ENCODE measurements around the gene SIGLEC7.

SIGLEC7 gene

DNA sequence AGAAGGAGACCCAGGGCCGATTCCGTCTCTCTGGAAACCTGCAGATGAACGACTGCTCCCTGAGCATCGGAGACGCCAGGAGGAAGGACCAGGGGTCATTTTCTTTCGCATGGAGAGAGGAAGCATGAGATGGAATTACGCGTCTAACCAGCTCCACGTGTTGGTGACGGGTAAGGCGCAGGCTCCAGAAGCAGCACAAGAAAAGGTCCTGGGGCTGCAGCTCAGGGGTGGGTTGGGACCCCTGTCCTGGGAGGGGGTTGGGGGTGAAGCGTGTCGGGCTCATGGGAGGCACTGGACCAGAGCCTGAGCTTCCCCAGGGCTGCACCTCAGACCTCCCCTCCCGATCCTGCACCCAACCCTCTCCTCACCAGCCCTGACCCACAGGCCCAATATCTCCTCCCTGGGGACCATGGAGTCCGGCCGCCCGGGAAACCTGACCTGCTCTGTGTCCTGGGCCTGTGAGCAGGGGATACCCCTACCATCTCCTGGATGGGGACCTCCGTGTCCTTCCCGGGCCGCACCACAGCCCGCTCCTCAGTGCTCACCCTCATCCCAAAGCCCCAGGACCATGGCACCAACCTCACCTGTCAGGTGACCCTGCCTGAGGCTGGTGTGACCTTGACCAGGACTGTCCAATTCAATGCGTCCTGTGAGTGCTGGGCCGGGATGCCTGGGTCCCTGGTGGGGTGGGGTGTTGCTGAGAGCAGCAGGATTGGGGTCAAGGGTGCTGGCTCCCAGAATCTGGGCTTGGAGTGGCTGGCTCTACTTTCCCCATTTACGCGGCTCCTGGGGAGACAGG, 43.2 kb downstream of the SIGLEC7 start:
- no peak for DNase-seq (ENCODE audit: extremely low read depth, low read depth)
- TF ChIP-seq, protein P1, sequence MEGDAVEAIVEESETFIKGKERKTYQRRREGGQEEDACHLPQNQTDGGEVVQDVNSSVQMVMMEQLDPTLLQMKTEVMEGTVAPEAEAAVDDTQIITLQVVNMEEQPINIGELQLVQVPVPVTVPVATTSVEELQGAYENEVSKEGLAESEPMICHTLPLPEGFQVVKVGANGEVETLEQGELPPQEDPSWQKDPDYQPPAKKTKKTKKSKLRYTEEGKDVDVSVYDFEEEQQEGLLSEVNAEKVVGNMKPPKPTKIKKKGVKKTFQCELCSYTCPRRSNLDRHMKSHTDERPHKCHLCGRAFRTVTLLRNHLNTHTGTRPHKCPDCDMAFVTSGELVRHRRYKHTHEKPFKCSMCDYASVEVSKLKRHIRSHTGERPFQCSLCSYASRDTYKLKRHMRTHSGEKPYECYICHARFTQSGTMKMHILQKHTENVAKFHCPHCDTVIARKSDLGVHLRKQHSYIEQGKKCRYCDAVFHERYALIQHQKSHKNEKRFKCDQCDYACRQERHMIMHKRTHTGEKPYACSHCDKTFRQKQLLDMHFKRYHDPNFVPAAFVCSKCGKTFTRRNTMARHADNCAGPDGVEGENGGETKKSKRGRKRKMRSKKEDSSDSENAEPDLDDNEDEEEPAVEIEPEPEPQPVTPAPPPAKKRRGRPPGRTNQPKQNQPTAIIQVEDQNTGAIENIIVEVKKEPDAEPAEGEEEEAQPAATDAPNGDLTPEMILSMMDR (IDR thresholded peaks at IDR 0.05; ENCODE audit: low read depth, low read length, missing control alignments): no peak
- no peak overlapping the region for H3K4me3 ChIP-seq (replicated peaks; ENCODE audit: low read depth, low read length)

DNA sequence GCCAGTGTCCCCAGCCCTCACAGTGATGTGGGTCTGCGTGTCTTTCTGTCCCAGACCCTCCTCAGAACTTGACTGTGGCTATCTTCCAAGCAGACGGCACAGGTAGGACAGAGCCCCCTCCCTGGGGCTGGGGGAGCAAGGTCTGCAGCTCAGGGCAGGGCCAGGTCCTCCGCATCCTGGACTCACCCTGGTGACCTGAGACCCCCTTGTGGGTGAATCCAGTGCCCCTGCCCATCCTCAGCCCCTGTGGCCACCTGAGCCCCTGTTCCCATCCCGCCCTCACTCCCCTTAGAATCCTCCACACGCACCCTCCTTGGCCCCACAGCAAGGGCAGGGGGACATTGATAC, 43.7 kb downstream of the SIGLEC7 start:
- no peak overlapping the region for H3K4me3 ChIP-seq (replicated peaks; ENCODE audit: low read depth, low read length)
- TF ChIP-seq, protein P1 (IDR thresholded peaks at IDR 0.05; ENCODE audit: low read depth, low read length, missing control alignments): no peak
- no peak for DNase-seq (ENCODE audit: extremely low read depth, low read depth)

DNA sequence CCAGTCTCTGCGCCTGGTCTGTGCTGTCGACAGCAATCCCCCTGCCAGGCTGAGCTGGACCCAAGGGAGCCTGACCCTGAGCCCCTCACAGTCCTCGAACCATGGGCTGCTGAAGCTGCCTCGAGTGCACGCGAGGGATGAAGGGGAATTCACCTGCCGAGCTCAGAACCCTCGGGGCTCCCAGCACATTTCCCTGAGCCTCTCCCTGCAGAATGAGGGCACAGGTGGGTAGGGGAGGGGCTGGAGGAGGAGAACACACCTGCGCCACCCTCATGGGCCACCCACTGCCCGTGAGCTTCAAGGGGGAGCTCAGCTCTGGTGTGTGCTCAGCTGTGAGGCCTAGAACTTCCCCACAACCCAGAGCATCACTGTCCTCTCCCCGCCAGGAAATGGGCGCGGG, 44.2 kb downstream of the SIGLEC7 start:
- no peak for DNase-seq (ENCODE audit: extremely low read depth, low read depth)
- no peak overlapping the region for H3K4me3 ChIP-seq (replicated peaks; ENCODE audit: low read depth, low read length)
- TF ChIP-seq, protein P1 (IDR thresholded peaks at IDR 0.05; ENCODE audit: low read depth, low read length, missing control alignments): no peak

GRCh38 chr19:51187395-51188226, 45.5 kb downstream of the SIGLEC7 start:
- no peak overlapping the region for H3K4me3 ChIP-seq (replicated peaks; ENCODE audit: low read depth, low read length)
- TF ChIP-seq, protein P1 (IDR thresholded peaks at IDR 0.05; ENCODE audit: low read depth, low read length, missing control alignments): no peak
- no peak for DNase-seq (ENCODE audit: extremely low read depth, low read depth)

DNA sequence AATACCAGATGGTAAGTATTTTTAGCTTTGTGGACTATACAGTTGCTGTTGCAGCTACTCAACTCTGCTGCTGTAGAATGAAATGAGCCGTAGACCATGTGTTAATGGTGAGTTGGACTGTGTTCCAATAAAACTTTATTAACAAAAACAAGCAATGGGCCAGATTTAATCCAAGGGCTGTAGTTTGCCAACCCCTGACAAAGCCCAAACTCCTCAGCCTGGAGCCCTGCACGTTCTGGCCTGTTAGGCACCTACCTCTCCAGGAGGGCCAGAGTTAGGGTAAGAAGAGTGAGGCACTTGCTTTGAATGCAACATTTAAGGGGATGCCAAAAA, 46.1 kb downstream of the SIGLEC7 start:
- TF ChIP-seq, protein P1 (IDR thresholded peaks at IDR 0.05; ENCODE audit: low read depth, low read length, missing control alignments): no peak
- no peak for DNase-seq (ENCODE audit: extremely low read depth, low read depth)
- no peak overlapping the region for H3K4me3 ChIP-seq (replicated peaks; ENCODE audit: low read depth, low read length)

- no peak for DNase-seq (ENCODE audit: extremely low read depth, low read depth)
- H3K4me3 ChIP-seq (replicated peaks; ENCODE audit: low read depth, low read length): no peak overlapping the region
- TF ChIP-seq, protein P1 (IDR thresholded peaks at IDR 0.05; ENCODE audit: low read depth, low read length, missing control alignments): no peak
Measured at GRCh38 chr19:51192689-51193088, 50.6 kb downstream of the SIGLEC7 start.
